SK-N-SH (cell line): ENCODE results near the gene CDC42EP4. TPM values are rescaled to one million over a fixed set of nuclear protein-coding genes. Genes with fewer than 3 reads are reported as not detected.
"Not testable (repeated sequence)": the region's sequence is repeated elsewhere in the genome, so short reads cannot be mapped to it uniquely, and the experiment has no call there.

Source experiments
- CTCF ChIA-PET: fragments of 300-600, 350-600 bp; formaldehyde crosslinking; extraction: SDS; loops from one replicate; lab custom pipeline; 2021; lab: Yijun Ruan, JAX
- POLR2A ChIA-PET: fragments of 350-600 bp; sonication (Branson Sonifier 250); formaldehyde crosslinking; extraction: SDS; loops from one replicate; lab custom pipeline; 2020; ENCODE audit warnings: antibody characterized with exemption, inconsistent platforms; lab: Yijun Ruan, JAX
- DNase-seq: peaks from one replicate; pipeline ENCODE4 v3.0.0; 2012
- H2AFZ ChIP-seq: fragments of 200-600 bp; sonication (generic); 2 replicates; pipeline ENCODE4 v1.8.1; 2016; ENCODE audit warnings: antibody characterized with exemption, mild to moderate bottlenecking, low read depth
- H3F3A ChIP-seq: fragments of 200-600 bp; sonication (generic); replicated peaks from 2 replicates; pipeline ENCODE3; 2016; ENCODE audit warnings: antibody characterized with exemption, mild to moderate bottlenecking; ENCODE audit not compliant: insufficient read depth
- H3K27ac ChIP-seq, 2 experiments: fragments of 200-500 bp in 1 of 2; fragments of 200-600 bp in 1 of 2; sonication (Bioruptor generic) in 1 of 2; sonication (generic), shearing (Covaris generic) in 1 of 2; 2 replicates each; pipeline versions ENCODE4 v1.5.1 to v1.6.1; 2014 to 2016; ENCODE audit warnings: low read depth in 2 of 2, inconsistent platforms in 1 of 2, low read length in 1 of 2, mild to moderate bottlenecking in 1 of 2, mixed read lengths in 1 of 2
- H3K27me3 ChIP-seq: fragments of 200-600 bp; sonication (generic), shearing (Covaris generic); 2 replicates; pipeline ENCODE4 v1.6.1; 2016; ENCODE audit warnings: mixed run types; ENCODE audit not compliant: insufficient read depth
- H3K36me3 ChIP-seq, 2 experiments: fragments of 200-500 bp in 1 of 2; fragments of 200-600 bp in 1 of 2; sonication (Bioruptor generic) in 1 of 2; sonication (generic) in 1 of 2; replicated peaks in 1 of 2; 2 replicates each; pipeline versions ENCODE3 to v1.5.1; 2014 to 2016; ENCODE audit warnings: low read length in 1 of 2, mild to moderate bottlenecking in 1 of 2; ENCODE audit not compliant: insufficient read depth in 2 of 2, control insufficient read depth in 1 of 2
- H3K4me1 ChIP-seq, 2 experiments: fragments of 200-500 bp in 1 of 2; fragments of 200-600 bp in 1 of 2; sonication (Bioruptor generic) in 1 of 2; sonication (generic), shearing (Covaris generic) in 1 of 2; 2 replicates each; pipeline versions ENCODE4 v1.5.1 to v1.6.1; 2014 to 2016; ENCODE audit warnings: low read depth in 1 of 2, low read length in 1 of 2, mixed run types in 1 of 2; ENCODE audit not compliant: insufficient read depth in 2 of 2, control insufficient read depth in 1 of 2
- H3K4me2 ChIP-seq: fragments of 200-600 bp; sonication (generic), shearing (Covaris generic); 2 replicates; pipeline ENCODE4 v1.6.1; 2017; ENCODE audit warnings: mixed run types
- H3K4me3 ChIP-seq, 2 experiments: fragments of 200-500 bp in 1 of 2; fragments of 200-600 bp in 1 of 2; sonication (Bioruptor generic) in 1 of 2; sonication (generic), shearing (Covaris generic) in 1 of 2; 2 replicates each; pipeline versions ENCODE4 v1.5.1 to v1.8.1; 2014 to 2016; ENCODE audit warnings: low read depth in 2 of 2, inconsistent platforms in 1 of 2, low read length in 1 of 2, mild to moderate bottlenecking in 1 of 2, mixed read lengths in 1 of 2, moderate library complexity in 1 of 2
- H3K79me2 ChIP-seq: fragments of 200-600 bp; sonication (generic); 2 replicates; pipeline ENCODE4 v1.8.1; 2017; ENCODE audit warnings: mild to moderate bottlenecking; ENCODE audit not compliant: insufficient read depth
- H3K9ac ChIP-seq: fragments of 200-600 bp; sonication (generic); 2 replicates; pipeline ENCODE4 v1.6.1; 2017; ENCODE audit warnings: mixed run types
- H3K9me2 ChIP-seq: fragments of 200-600 bp; sonication (generic); 2 replicates; pipeline ENCODE4 v1.6.1; 2017; ENCODE audit warnings: mixed run types
- H3K9me3 ChIP-seq: fragments of 200-600 bp; sonication (generic); 2 replicates; pipeline ENCODE4 v1.6.1; 2017; ENCODE audit warnings: mixed run types, mild to moderate bottlenecking, moderate library complexity
- H4K20me1 ChIP-seq: fragments of 200-600 bp; sonication (generic); 2 replicates; pipeline ENCODE4 v1.6.1; 2017; ENCODE audit warnings: mild to moderate bottlenecking, mixed run types; ENCODE audit not compliant: insufficient read depth
- ELF1 ChIP-seq: IDR thresholded peaks from 2 replicates; pipeline ENCODE4 v1.4.0; 2012
- EZH2phosphoT487 ChIP-seq: fragments of 200-600 bp; sonication (generic); IDR thresholded peaks from 2 replicates; pipeline ENCODE4 v1.6.1; 2017; ENCODE audit warnings: low read depth, mixed run types, mild to moderate bottlenecking, antibody characterized with exemption, moderate library complexity, borderline replicate concordance
- FOSL2 ChIP-seq: IDR thresholded peaks from 2 replicates; pipeline ENCODE4 v1.4.0; 2012; ENCODE audit warnings: low read depth, mild to moderate bottlenecking, moderate library complexity, borderline replicate concordance
- RAD21 ChIP-seq: IDR thresholded peaks from 2 replicates; pipeline ENCODE4 v1.6.1; 2012; ENCODE audit warnings: mild to moderate bottlenecking, low read length
- RCOR1 ChIP-seq: fragments of 150-350 bp; IDR thresholded peaks from 2 replicates; pipeline ENCODE4 v1.6.1; 2017; ENCODE audit warnings: antibody characterized with exemption, low read length
- TCF12 ChIP-seq: IDR thresholded peaks from 2 replicates; pipeline ENCODE4 v1.4.0; 2012
- WGBS: methylation state at CpG from one replicate; pipeline ENCODE4 v1.1.6; 2017; ENCODE audit warnings: low lambda C conversion rate; 5-methylcytosine and 5-hydroxymethylcytosine counted together
- polyA plus RNA-seq, 3 experiments: library from polyadenylated mRNA; depleted of rRNA; stranded (reverse); fragments of >200 nt; gene quantifications; 2 replicates each; pipeline ENCODE4 v1.2.3, GENCODE V29; 2012
- TF ChIP-seq, protein P1 (sequence below): IDR thresholded peaks from 2 replicates; pipeline ENCODE4 v1.6.1; 2012; ENCODE audit warnings: mild to moderate bottlenecking, low read depth, low read length, moderate library complexity
- TF ChIP-seq, protein P2 (sequence below): fragments of 200-600 bp; sonication (generic); IDR thresholded peaks from 2 replicates; pipeline ENCODE4 v1.6.1; 2017; ENCODE audit warnings: antibody characterized with exemption, mild to moderate bottlenecking, moderate library complexity

CDC42EP4 gene
- polyA plus RNA-seq, 1 of the 3 experiments (the other 2 are of a cell fraction), result 28.3 TPM

DNA sequence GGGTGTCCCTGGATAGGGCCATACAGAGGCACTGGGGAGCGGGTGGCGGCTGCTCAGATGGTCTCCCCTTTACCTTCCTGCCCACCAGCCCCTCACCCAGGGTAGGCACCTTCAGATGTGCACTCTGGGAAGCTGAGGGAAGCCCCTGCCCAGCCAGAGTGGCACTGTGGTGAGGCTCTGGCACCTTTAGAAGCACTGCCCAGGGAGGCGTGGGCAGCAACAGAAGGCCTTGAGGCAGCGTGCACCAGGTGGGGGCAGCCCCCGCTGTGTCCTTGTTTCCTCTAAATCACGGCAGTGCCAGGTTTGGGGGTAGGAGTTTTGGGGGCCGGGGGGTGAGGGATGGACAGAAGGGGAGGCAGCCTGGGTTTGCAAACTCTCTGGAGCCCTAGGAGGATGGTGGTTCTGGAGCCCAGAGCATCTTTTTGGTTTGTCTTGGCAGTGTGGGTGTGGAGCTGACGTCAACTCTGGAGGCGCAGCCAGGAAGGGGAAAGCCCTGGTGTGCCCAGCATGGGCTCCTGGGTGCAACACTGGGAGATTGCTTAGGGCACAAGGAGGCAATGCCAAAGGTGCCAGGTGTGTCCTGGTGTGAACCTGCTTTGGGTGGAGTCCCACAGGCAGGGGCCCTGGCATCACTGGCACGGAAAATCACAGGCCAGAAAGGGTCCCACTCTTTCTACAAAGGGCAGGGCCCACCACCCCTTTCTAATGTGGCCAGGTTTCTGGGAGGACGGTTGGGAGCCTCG lies 23.1 kb upstream of the CDC42EP4 start (continued):
- TF ChIP-seq, protein P1, sequence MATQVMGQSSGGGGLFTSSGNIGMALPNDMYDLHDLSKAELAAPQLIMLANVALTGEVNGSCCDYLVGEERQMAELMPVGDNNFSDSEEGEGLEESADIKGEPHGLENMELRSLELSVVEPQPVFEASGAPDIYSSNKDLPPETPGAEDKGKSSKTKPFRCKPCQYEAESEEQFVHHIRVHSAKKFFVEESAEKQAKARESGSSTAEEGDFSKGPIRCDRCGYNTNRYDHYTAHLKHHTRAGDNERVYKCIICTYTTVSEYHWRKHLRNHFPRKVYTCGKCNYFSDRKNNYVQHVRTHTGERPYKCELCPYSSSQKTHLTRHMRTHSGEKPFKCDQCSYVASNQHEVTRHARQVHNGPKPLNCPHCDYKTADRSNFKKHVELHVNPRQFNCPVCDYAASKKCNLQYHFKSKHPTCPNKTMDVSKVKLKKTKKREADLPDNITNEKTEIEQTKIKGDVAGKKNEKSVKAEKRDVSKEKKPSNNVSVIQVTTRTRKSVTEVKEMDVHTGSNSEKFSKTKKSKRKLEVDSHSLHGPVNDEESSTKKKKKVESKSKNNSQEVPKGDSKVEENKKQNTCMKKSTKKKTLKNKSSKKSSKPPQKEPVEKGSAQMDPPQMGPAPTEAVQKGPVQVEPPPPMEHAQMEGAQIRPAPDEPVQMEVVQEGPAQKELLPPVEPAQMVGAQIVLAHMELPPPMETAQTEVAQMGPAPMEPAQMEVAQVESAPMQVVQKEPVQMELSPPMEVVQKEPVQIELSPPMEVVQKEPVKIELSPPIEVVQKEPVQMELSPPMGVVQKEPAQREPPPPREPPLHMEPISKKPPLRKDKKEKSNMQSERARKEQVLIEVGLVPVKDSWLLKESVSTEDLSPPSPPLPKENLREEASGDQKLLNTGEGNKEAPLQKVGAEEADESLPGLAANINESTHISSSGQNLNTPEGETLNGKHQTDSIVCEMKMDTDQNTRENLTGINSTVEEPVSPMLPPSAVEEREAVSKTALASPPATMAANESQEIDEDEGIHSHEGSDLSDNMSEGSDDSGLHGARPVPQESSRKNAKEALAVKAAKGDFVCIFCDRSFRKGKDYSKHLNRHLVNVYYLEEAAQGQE, result no peak
- TF ChIP-seq EZH2phosphoT487 (no peak), FOSL2 (no peak)

DNA sequence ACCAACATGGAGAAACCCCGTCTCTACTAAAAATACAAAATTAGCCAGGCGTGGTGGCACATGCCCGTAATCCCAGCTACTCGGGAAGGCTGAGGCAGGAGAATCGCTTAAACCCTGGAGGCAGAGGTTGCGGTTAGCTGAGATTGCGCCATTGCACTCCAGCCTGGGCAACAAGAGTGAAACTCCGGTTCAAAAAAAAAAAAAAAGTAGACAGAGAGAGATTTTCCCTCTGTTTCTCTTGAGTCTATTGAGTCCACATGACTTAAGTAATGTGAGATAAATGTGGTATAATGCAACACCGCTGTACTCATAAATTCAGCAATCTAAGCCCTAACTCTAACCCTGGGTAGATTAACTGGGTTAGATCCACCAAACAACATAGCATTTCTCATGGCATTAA lies 21.6 kb upstream of the CDC42EP4 start:
- not testable (repeated sequence) for H3K9me2 ChIP-seq, H3K4me3 ChIP-seq, H2AFZ ChIP-seq, H3K27ac ChIP-seq, H3K27me3 ChIP-seq, H3K4me2 ChIP-seq, H3K9me3 ChIP-seq, DNase-seq, H3F3A ChIP-seq, H4K20me1 ChIP-seq, H3K9ac ChIP-seq, H3K36me3 ChIP-seq, H3K79me2 ChIP-seq
- ChIA-PET POLR2A (interaction anchor here (1.0 kb wide), 1 partner anchor 9 kb away, joined by 3 read pairs; no protein-coding TSS in a partner anchor), CTCF (interaction anchor here (0.6 to 1.2 kb wide), 3 partner anchors 21 to 239 kb away, joined by 3 to 4 read pairs (median 3); no protein-coding TSS in a partner anchor)
- 93% methylated on average over 9 of the region's 9 CpGs for whole genome bisulfite sequencing
- H3K4me1 ChIP-seq, result peaks cover 0 to 15% of the 10 kb centered on the region in 2 experiments; a peak in 1 of 4 replicates

- Histone ChIP-seq H3F3A (peaks cover 4% of the 10 kb centered on the region), H3K36me3 (no peaks in the 10 kb centered on the region), H3K79me2 (no peaks in the 10 kb centered on the region), H4K20me1 (no peaks in the 10 kb centered on the region), H3K27ac (no peak overlapping the region), H3K9me2 (no peaks in the 10 kb centered on the region), H3K4me1 (no peaks in the 10 kb centered on the region; a peak in 1 of 4 replicates), H3K4me2 (no peak overlapping the region), H3K27me3 (no peaks in the 10 kb centered on the region), H2AFZ (no peak overlapping the region)
- WGBS, result 73% methylated on average over 3 of the region's 3 CpGs
- no peak for TF ChIP-seq TCF12
- no peak for TF ChIP-seq RAD21
- no peak for TF ChIP-seq ELF1
- TF ChIP-seq, protein P2, sequence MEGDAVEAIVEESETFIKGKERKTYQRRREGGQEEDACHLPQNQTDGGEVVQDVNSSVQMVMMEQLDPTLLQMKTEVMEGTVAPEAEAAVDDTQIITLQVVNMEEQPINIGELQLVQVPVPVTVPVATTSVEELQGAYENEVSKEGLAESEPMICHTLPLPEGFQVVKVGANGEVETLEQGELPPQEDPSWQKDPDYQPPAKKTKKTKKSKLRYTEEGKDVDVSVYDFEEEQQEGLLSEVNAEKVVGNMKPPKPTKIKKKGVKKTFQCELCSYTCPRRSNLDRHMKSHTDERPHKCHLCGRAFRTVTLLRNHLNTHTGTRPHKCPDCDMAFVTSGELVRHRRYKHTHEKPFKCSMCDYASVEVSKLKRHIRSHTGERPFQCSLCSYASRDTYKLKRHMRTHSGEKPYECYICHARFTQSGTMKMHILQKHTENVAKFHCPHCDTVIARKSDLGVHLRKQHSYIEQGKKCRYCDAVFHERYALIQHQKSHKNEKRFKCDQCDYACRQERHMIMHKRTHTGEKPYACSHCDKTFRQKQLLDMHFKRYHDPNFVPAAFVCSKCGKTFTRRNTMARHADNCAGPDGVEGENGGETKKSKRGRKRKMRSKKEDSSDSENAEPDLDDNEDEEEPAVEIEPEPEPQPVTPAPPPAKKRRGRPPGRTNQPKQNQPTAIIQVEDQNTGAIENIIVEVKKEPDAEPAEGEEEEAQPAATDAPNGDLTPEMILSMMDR, result no peak
- TF ChIP-seq RCOR1, result no peak
- TF ChIP-seq, all 33 proteins: peak for 0
- no peak for DNase-seq
- ChIA-PET POLR2A (no interaction called here), CTCF (no interaction called here)
- Histone ChIP-seq H3K9ac (no peak overlapping the region), H3K4me3 (no peak overlapping the region), H3K9me3 (no peaks in the 10 kb centered on the region)
Measured at GRCh38 chr17:73331060-73331459, 19.3 kb upstream of the CDC42EP4 start.
